NCI-H524 treated with DMSO at 0.1 percent for 48 hours (cell line): Measurements from ENCODE around the gene ASIC1.

Experiments
- DNase-seq: peaks from one replicate; lab custom pipeline; 2025; lab: John Stamatoyannopoulos, UW

The ASIC1 gene

DNA sequence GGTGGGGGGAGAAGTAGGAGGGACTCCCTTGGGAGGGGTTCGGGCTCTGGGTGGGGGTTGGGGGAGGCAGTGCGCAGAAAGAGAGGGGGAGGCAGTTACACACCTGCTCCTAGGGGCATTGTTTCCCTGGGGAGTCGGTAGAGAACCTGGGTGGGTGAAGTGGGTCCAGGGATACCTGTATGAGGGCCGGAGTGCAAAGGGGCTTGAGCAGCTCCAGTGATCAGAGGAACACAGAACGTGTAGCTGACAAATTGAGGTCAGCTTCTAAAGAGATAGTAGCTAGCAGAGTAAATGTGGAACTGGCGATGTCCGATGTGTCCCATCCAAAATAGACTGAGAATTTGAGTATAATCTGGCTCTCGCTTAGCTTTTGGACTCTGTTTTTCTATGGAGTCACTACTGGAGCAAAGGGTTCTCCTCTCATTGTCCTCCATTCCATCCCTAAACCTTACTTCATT lies 28.2 kb downstream of the ASIC1 start:
- no peak for DNase-seq

DNA sequence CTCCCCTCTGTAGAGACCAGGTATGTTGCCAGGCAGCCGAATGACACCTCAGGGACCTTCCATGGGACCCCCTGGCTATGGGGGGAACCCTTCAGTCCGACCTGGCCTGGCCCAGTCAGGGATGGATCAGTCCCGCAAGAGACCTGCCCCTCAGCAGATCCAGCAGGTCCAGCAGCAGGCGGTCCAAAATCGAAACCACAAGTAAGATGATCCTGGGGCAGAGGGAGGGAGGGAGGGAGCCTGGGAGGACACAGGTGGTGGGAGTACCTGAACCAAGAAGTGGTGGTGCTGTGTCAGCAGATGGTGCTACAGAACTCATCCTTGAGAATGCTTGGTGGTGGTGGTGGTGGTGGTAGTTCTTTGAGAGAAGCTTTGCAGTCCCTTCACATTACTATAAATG lies 28.8 kb downstream of the ASIC1 start:
- DNase-seq = no peak

DNA sequence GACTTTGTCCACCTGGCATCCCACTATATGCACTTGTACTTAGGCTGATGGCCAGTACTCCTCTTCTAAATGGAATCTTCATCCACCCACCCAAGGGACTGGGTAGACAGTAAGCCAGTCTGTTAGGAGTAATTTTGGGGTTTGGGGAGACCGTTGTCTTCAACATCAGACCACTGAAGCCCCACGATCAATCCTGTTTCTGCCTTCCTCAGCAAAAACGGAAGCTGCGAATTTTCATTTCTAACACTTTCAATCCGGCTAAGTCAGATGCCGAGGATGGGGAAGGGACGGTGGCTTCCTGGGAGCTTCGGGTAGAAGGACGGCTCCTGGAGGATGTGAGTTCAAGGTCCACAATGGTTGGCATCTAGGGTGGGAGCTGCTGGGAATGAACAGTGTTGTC lies 29.8 kb downstream of the ASIC1 start:
- DNase-seq = no peak

DNA sequence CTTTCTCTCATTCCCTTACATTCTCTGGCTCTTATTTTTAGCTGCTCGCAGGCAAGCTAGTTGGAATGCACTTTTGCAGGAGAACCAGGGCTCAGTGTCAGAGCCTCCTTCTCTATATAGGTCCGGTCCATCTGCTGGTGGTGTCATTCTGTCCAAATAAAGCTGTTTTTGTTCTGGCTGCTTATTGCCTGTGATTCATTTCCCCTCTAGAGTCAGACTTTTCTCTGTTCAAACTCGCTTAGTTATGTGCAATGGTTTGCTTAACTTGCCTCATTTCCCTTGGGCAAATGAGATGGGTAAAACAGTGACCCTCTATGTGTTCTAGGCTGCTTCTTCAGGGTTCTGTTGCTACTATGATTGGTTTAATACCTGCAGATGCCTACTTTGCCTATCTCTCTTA lies 30.6 kb downstream of the ASIC1 start:
- no peak for DNase-seq

DNA sequence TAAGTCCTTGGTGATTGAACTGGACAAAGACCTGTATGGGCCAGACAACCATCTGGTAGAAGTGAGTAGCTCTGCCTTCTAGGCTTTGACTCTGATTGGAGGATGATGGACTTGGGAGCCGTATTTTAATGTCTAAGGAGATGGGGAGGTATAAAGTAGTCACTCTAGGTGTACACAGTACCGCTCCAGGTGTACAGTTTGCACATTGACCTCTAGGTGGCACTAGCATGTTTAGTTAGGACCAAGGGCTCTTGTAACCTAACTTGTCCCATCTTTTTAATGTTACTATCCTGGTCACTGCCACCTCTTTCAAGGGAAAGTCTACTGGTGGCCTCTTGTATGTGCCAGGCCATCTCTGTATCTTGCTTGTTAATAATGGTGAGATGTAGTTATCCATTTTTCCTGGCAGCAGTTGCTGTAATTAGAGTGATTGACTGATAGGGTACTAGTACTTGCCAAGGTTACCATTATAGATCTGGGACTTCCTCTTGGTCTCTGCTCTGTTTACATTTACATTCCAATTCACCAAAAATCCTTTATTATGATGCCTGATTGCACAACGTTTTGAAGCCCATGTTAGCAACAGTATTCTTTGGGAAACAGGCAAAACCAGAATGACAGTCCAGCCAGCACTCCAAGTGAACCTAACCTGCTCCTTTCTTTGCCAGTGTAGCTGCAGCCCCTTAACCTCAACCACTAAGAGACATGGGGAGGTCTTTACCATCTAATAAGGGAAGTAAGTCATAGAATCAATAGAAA lies 31.4 kb downstream of the ASIC1 start:
- no peak for DNase-seq

DNA sequence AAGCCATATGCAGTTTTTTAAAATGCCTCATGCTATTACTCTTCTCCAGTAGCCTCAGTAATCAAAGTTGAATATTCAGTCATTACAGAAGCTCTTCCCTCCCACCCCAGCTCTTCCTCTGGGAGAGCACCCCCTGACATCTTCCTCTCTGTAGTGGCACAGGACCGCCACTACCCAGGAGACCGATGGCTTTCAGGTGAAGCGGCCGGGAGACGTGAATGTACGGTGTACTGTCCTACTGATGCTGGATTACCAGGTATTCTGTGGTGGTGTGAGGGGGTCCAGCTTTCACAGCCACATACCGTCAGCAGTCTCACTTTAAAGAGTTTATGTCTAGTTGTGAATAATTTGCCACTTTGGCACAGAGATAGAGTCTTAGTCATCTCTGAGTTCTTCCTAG lies 32.3 kb downstream of the ASIC1 start:
- DNase-seq = no peak

DNA sequence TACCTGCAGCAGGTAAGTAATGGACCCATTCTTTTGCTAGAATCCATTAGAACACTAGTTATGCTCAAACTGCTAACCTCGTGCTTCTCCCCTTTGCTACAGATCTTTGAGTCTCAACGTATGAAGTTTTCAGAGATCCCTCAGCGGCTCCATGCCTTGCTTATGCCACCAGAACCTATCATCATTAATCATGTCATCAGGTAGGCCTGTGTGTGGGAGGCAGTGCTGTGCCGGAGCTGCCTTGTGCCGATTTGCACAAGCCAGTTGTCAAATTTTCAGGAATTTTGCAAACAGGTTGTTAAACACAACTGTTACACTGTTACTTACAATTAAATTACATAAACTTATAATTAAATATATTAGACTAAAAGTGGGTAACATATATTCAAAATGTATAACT lies 33.0 kb downstream of the ASIC1 start:
- DNase-seq = no peak

DNA sequence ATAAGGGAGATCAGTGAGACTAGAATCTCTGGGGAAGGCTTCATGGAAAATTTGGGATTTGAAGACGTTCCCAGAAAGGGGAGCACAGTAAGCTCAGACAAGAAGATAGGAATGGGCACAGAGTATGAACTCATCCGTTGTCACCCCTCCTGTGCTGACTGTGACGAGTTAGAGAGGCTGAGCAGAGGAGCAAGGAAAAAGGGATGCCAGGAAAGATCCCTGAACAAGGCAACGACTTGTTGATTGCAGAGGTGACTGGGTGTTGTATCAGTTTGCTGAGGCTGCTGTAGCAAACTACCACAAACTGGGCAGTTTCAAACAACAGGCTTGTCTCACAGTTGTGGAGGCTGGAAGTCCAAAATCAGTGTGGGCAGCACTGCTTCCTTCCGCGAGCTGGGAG lies 40.6 kb downstream of the ASIC1 start:
- DNase-seq = no peak

DNA sequence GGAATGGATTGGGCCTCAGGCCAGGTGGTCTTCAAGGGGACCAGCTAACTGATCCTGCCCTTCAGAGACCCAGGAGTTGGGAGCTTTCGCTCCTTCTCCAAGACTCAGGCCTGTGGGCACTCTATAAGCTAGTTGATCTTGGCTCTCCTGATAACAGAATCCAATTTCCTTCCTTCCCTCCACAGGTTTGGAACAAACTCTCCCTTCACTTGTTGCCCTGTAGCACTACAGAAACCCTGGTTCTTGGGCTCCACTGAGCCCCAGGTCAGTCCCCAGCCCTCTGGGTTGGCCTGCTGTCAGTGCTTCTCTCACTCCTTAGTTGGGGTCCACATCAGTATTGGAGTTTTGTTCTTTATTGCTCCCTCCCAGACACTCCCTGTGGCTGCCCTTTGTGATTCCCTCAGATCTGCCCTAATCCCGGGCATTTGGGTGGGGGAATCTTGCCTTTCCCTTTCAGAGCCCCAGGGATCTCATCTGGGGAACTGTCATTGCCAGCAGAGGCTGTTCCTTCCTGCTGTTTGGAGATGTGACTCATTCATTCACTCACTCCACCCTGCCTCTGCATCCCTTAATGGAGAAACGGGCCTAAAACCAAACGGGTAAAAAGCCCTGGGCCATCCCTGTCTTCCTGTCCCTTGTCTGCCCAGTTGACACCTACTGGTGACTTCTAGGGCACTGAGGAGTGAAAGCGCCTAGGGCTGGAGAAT lies 42.1 kb downstream of the ASIC1 start:
- DNase-seq = no peak

DNA sequence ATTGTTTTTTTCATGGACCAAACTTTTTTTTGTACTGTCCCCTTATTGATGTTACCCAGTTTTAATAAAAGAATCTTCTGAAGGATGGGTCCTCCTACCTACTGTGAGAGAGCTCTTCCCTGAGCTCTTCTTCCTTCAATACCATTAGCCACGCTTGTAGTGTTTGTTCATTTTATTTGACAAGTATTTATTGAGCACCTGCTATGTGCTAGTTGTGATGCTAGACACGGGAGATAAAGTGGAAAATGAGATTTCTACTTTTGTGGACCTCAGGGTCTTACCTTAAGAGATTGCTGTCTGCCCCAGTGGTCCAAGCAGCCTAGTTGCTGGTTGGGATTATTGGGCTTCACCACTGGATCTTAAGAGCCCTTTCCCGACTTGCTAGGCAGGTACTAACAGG lies 43.2 kb downstream of the ASIC1 start:
- DNase-seq = no peak

DNA sequence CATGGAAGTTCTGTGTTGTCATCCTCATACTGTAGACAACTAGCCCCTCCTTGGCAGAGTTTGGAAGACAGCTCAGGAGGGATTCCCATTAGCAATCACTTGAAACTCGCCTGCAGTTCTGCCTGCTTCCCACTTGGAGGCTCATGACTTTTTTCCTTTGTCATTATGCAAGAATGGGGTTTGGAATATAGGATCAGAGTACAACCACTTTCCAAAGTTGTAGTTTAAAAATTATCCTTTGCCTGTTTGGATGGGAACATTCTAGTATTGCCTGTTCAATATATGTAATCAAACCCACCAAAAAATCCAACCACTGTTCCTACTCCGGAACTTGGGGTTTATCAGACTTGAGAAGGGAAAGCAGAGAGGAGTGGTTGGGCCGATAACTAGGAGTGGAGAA lies 44.3 kb downstream of the ASIC1 start:
- no peak for DNase-seq

DNA sequence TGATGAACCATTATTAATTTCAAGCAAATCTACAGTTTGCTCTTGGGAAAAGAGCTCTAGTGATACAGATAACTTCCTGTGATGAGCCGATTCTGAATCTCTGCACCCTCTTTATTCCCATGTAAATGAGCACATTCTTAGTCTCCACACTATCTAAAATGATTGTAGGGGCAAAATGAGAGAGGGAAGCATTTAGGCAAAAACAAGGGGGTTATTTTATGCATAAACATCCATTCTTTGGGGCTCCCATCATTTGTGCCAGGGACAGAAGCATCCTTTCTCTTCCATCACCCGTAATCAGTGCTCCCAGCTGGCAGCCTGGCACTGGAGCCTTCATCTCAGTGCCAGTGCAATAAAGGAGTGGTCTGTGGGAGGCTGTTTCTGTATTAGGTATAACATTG lies 44.7 kb downstream of the ASIC1 start:
- no peak for DNase-seq

DNA sequence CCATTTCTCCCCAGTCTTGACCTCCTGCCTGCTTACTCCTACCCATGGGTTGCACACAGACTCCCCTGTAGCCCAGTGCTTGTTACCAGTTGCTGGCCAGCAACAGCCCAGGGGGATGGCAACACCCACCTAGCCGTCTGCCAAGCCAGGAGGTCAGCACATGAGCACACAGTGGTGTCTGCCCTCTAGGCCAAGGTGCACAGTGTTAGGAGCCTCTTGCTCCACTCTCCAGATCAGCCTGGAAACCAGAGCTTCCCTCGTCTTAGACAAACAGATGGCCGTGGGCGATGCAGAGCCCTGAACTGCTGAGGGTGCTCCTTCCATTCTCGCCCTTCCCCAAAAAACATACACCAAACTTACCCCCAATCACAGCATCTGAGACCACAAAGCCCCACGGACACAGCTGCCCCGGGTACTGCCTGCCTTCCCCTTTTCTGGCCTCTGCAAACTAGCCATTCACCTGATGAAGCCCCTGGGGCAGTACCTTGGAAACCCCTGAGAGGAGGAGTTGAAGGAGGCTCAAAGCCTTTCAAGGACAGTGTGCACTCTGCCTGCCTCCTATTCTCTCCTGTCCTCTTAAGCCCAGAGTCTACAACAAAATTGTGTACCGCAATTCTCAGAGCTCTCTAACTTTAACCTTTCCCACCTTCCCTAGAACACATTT lies 45.4 kb downstream of the ASIC1 start:
- no peak for DNase-seq

DNA sequence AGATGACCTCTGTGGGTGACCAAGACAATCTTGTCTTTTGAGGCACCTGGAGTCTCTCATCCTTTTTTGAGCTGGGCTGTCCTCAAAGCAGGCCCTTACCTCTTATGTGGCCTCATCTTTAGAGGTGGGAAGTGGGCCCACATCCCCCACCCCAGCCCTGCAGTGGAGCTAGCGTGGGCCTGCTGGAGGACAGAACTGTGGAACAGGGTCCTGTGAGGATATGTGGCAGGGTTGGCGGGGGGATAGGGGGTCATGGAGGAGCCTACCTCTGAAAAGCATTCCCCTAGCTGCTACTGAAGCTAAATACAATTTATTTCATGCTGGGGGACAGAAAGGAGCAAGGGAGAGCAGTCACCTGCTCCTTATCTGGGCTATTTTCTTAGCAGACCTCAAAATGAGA lies 46.0 kb downstream of the ASIC1 start:
- DNase-seq = no peak

DNA sequence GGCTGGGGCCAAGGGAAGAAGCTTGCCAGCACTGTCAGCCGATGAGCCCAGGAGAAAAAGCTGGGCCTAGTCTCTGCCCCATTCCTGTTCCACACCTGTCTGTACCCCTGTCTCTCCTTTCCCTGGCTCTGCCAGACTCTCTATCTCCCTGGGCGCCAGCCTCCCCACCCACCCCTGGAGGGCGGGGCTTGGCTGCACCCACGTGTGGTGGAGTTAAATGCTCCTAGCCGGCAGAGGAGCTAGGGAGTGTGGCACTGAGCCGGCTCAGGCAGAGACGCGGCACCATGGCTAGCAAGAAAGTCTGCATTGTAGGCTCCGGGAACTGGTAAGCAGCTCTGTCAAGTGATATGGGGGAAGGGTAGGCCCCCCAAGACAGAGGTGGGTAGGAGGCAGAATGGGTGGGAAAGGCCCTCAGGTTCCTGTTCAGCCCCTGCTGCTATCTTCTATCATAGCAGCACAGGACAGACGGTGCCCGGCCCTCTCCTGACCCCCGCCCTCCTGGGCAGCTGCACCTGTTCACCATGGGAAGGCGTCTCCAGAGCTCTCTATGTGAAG lies 46.4 kb downstream of the ASIC1 start, which contains the start of gene GPD1:
Gene GPD1, plus strand, starts transcription at position 242 of the 555 bp plus-strand sequence. Its CDS starts 43 bp downstream, at position 285.
- DNase-seq = no peak

DNA sequence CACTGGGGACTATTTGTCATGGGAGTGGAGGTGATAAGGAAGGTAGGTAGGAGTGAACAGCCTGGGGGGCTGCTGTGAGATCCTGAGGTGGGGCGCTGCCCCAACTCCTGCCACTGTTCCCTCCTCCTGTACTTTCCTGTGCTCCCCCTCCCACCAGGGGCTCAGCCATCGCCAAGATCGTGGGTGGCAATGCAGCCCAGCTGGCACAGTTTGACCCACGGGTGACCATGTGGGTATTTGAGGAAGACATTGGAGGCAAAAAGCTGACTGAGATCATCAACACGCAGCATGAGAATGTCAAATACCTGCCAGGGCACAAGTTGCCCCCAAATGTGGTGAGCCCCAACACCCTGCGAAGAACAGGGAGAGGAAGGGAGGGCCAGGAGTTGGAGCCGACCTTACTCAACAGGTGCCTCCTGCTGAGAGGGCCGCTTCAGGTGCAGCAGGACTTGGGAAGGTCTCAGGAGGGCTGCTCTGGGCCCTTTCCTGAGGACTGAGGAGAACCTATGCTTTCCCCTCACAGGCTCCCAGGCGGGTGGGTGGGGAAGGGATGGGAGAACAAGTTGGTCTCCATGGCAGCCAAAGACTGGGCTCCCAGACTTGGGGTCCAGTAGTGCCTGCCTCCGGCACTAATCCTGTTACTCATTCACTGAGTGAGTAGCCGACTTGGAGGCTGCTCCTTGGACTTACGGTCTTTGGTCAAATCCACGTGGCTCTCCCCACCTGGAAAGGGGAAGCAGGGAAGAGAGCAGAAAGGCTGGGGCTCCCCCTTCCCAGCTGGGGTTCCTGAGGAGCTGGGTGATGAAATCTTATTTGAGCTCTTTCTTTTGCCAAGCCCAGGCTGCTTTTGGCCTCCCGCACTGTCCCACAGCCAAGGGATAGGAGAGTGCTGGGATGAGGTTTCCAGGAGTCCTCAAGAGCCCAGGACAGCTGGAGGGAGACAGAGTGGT lies 47.3 kb downstream of the ASIC1 start:
- no peak for DNase-seq

DNA sequence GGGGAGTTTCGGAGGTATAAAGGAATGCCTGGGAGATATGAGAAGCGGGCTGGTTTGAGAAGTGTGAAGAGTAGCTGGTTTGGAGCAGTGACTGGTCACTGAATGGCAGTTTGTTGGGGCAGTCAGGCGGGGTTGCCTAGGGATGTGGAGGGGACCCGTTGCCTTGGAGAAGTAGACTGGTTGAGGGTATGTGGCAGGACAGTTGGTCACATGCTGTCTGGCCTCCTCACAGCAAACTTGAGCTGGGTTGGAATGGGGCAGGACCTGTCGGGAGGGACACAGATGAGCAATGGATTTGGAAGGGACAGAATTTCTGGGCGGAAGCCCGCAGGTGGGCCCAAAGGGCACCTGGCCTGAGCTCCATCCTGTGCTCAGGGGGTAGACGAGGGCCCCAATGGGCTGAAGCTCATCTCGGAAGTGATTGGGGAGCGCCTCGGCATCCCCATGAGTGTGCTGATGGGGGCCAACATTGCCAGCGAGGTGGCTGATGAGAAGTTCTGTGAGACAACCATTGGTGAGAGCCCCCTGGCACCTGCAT lies 48.6 kb downstream of the ASIC1 start:
- no peak for DNase-seq

DNA sequence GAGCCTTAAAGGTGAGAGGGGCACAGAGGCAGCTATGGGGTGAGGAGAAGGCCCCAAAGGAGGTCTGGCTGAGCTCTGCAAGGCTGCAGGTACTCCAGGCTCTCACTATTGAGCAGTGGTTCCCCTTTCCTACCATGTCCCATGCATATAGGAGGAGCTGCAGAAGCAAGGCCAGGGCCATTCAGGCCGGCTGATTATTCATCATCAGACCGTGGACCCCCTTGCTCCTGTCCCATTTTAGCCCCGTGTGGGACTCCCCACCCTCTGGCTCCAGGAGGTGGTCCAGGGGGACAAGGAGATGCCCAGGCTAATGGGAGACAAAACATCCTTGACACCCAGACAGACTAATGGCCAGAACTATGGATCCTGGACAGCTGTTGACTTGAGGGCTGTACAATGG lies 49.5 kb downstream of the ASIC1 start:
- no peak for DNase-seq

DNA sequence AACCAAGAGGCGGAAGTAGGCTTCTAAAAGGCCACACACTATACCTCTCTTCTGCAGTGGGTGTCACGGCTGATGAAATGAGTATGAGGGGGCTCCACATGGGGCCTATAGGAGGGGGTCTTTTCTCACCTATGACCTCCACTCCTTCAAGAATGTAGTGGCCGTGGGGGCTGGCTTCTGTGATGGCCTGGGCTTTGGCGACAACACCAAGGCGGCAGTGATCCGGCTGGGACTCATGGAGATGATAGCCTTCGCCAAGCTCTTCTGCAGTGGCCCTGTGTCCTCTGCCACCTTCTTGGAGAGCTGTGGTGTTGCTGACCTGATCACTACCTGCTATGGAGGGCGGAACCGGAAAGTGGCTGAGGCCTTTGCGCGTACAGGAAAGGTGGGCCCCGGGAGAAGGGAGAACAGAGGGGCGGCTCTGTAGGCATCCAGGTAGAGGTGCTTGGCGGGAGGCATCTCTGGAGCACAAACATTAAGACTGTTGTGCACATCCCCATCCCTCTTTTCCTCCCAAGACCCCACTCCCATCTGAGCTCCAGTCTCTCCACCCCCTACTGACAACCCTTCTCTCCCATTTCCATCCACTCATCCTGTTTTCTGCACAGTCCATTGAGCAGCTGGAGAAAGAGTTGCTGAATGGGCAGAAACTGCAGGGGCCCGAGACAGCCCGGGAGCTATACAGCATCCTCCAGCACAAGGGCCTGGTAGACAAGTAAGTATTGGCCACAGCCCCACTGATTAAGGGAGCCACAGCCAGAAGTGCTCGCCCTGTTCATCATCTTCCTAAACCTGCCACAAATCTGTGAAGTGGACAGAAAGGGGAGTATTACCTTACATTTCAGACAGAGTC lies 50.2 kb downstream of the ASIC1 start:
- no peak for DNase-seq

DNA sequence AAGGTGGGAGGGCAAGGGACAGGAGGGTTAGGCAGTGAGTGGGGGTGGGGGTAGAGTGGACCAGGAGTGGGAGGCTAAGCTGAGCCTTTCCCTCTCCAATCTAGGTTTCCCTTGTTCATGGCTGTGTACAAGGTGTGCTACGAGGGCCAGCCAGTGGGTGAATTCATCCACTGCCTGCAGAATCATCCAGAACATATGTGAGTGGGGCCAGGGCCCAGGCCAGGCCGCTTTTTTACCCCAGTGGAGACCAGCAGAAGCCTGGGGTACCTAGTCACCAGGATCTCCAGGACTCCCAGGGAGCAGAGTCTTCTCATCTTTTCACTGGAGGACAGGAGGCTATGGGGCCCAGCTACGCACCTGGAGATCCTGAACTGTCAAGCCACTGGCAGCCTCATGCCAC lies 51.9 kb downstream of the ASIC1 start:
- no peak for DNase-seq
